Measurements from ENCODE around the gene DYNC1I1.

DYNC1I1 gene

DNA sequence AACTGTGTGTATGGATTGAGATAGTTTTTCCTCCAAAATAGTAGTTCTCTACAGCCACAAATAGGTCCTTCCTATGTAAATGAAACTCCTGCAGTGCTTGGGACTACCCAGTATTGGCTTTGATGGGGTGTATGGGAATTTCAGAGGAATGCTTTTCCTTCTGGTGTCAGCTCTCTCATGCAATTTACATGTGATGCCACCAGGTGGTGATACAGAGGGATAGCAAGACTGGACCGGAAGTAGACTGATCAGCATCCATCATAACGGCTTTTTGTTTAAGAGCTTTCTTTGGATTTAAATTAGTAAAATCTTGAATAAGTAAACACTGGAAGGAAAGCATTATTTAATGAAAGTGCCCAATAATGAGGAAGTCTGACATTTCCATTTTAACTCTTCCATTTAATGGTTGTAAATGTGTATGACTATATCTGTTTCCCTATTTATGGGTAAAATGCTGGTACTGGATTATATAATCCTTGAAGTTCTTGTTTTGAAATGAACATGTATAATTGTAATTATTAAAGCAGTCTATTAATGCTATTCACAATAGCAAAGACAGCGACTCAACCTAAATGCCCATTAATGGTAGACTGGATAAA, 22.7 kb downstream of the DYNC1I1 start:
- no peaks in the 10 kb centered on the region for H3K36me3 ChIP-seq (ENCODE audit: control insufficient read depth, low read depth, low read length)
- H3K4me3 ChIP-seq (ENCODE audit: low read length), result no peak overlapping the region
- peaks cover 32% of the 10 kb centered on the region for H3K27me3 ChIP-seq (ENCODE audit: control insufficient read depth, insufficient read depth, low read length)
- H3K9ac ChIP-seq (ENCODE audit: low read length), result no peak overlapping the region
- no peak overlapping the region for H3K27ac ChIP-seq (ENCODE audit: low read length)
- no peaks in the 10 kb centered on the region for H3K4me1 ChIP-seq (ENCODE audit: control insufficient read depth, low read depth, low read length)
- no peaks in the 10 kb centered on the region for H3K9me3 ChIP-seq (ENCODE audit: control insufficient read depth, low read depth, low read length)

DNA sequence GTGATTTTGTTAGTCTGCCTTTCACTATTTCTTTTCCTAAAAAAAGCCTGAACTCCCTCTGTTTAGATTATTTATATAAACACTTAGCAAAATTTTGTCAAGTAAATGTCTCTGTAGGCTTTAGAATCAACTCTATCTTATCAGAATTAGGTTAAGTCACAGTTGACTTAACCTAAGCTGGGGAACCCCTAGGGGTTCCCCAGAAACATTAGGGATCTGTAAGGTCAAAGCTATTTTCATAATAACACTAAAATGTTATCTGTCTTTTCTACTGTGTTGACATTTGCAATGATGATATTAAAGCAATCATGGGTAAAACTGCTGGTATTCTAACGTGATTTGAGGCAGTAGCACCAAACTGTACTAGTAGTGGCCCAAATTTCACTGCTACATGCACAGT, 24.3 kb downstream of the DYNC1I1 start:
- Histone ChIP-seq H3K4me1 (ENCODE audit: control insufficient read depth, low read depth, low read length) (no peaks in the 10 kb centered on the region), H3K27ac (ENCODE audit: low read length) (no peak overlapping the region), H3K9me3 (ENCODE audit: control insufficient read depth, low read depth, low read length) (no peaks in the 10 kb centered on the region), H3K27me3 (ENCODE audit: control insufficient read depth, insufficient read depth, low read length) (peaks cover 28% of the 10 kb centered on the region), H3K9ac (ENCODE audit: low read length) (no peak overlapping the region), H3K4me3 (ENCODE audit: low read length) (no peak overlapping the region), H3K36me3 (ENCODE audit: control insufficient read depth, low read depth, low read length) (no peaks in the 10 kb centered on the region)

DNA sequence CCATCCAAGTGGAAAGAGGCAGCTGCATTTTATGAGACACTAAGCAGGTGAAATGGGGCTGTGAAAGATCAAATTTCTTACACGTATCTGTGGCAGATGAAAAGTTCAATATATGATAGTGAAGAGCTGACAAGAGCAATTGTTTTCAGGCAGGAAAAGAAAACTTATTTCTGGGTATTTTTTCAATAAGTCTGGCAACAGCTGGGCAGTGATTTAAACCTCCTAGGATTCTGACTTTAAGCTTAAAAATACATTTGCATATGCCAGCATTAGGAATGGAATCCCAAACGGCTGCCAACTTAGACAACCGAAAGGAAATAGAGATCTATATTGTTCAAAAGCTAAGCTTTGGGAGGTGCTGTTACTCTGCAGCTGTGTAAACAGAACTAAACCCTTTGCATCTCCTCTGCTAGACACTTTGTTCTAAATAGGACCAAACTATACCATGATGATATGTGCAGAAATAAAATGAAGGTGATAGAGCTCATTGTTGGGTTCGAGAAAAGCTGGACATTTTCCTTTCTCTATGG, 26.1 kb downstream of the DYNC1I1 start:
- no peak overlapping the region for H3K4me3 ChIP-seq (ENCODE audit: low read length)
- no peaks in the 10 kb centered on the region for H3K4me1 ChIP-seq (ENCODE audit: control insufficient read depth, low read depth, low read length)
- H3K27me3 ChIP-seq (ENCODE audit: control insufficient read depth, insufficient read depth, low read length), result peaks cover 9% of the 10 kb centered on the region
- H3K9ac ChIP-seq (ENCODE audit: low read length), result no peak overlapping the region
- H3K36me3 ChIP-seq (ENCODE audit: control insufficient read depth, low read depth, low read length), result no peaks in the 10 kb centered on the region
- H3K27ac ChIP-seq (ENCODE audit: low read length), result no peak overlapping the region
- H3K9me3 ChIP-seq (ENCODE audit: control insufficient read depth, low read depth, low read length), result no peaks in the 10 kb centered on the region

DNA sequence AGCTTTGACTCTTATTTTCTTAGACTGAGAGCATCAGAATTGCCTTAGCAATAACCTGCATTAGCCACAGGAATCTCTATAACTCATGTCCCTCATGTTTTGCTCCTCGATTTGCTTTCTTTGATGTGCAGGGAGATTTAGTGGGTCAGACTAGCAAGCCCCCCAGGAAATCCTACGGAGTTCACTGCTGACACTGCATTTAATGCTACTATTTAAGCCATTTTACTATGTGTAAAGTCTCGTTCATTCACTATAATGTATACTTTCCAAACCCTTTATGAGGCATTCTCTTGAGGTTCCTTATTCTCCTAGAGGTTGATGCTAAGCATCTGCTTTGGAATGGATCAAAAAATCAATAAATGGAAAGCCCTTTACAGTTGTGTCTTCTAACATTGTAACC, 28.4 kb downstream of the DYNC1I1 start:
- Histone ChIP-seq H3K27me3 (ENCODE audit: control insufficient read depth, insufficient read depth, low read length) (no peaks in the 10 kb centered on the region), H3K4me1 (ENCODE audit: control insufficient read depth, low read depth, low read length) (no peaks in the 10 kb centered on the region), H3K27ac (ENCODE audit: low read length) (no peak overlapping the region), H3K36me3 (ENCODE audit: control insufficient read depth, low read depth, low read length) (no peaks in the 10 kb centered on the region), H3K4me3 (ENCODE audit: low read length) (no peak overlapping the region), H3K9me3 (ENCODE audit: control insufficient read depth, low read depth, low read length) (no peaks in the 10 kb centered on the region), H3K9ac (ENCODE audit: low read length) (no peak overlapping the region)

DNA sequence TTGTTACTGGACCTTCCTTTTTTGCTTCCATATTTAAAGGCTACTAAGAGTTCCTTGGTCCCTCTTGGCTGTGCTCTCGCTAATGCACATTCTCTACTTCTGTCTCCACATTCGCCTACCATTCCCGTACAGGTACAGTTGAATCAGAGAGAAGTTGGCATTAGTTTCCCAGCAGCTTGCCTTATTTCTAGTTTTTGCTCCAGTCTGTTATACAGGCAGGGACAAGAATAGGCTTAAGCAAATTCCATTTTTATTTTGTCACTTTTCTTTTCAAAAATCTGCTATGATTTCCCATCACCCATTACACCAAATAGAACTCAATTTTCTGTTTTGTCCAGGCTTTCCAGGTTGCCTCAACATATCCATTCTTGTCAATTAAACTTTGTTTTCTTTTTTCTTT, 29.9 kb downstream of the DYNC1I1 start:
- H3K4me1 ChIP-seq (ENCODE audit: control insufficient read depth, low read depth, low read length), result no peaks in the 10 kb centered on the region
- H3K9ac ChIP-seq (ENCODE audit: low read length), result no peak overlapping the region
- H3K27me3 ChIP-seq (ENCODE audit: control insufficient read depth, insufficient read depth, low read length), result no peaks in the 10 kb centered on the region
- H3K9me3 ChIP-seq (ENCODE audit: control insufficient read depth, low read depth, low read length), result no peaks in the 10 kb centered on the region
- no peak overlapping the region for H3K4me3 ChIP-seq (ENCODE audit: low read length)
- H3K27ac ChIP-seq (ENCODE audit: low read length), result no peak overlapping the region
- H3K36me3 ChIP-seq (ENCODE audit: control insufficient read depth, low read depth, low read length), result no peaks in the 10 kb centered on the region

DNA sequence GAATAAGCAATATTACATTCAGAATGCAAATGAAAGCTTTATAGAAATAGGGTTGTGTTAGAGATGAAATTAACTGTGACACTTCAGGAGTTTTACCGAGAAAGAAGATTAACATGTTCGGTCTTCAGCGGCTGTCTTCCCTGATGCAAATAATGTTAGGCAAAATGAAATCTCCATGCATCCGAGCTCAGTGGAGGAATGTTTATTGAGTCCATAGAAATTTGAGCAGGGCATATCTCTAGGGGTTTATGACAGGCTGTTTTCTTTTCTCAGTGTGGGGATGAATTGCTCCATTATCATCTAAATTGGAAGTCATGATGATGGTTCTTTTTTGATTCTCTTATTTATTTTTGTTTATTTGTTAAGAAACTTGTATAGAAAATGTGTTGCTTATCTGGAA, 31.7 kb downstream of the DYNC1I1 start:
- H3K4me1 ChIP-seq (ENCODE audit: control insufficient read depth, low read depth, low read length), result no peaks in the 10 kb centered on the region
- no peak overlapping the region for H3K27ac ChIP-seq (ENCODE audit: low read length)
- no peaks in the 10 kb centered on the region for H3K36me3 ChIP-seq (ENCODE audit: control insufficient read depth, low read depth, low read length)
- no peaks in the 10 kb centered on the region for H3K9me3 ChIP-seq (ENCODE audit: control insufficient read depth, low read depth, low read length)
- H3K9ac ChIP-seq (ENCODE audit: low read length), result no peak overlapping the region
- H3K4me3 ChIP-seq (ENCODE audit: low read length), result no peak overlapping the region
- no peaks in the 10 kb centered on the region for H3K27me3 ChIP-seq (ENCODE audit: control insufficient read depth, insufficient read depth, low read length)

DNA sequence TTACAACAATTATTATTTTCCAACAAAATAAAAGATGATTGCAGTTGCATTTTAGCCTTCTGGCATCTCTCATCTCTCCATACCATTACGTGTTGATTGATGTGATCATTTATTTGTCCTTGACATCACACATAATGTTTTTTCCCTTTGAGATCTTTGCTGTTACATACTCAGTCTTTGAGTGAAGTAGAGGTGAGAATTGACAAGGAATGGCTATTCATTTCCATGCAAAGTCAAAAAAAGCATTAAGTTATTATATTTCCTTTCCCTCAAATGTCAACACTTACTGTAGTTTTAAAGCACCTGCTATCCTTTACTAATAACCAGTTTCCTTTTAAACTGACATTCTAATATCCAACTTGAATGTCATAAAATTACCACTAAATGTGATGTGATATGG, 33.6 kb downstream of the DYNC1I1 start:
- H3K36me3 ChIP-seq (ENCODE audit: control insufficient read depth, low read depth, low read length), result no peaks in the 10 kb centered on the region
- H3K4me3 ChIP-seq (ENCODE audit: low read length), result no peak overlapping the region
- no peak overlapping the region for H3K9ac ChIP-seq (ENCODE audit: low read length)
- H3K27me3 ChIP-seq (ENCODE audit: control insufficient read depth, insufficient read depth, low read length), result no peaks in the 10 kb centered on the region
- H3K27ac ChIP-seq (ENCODE audit: low read length), result no peak overlapping the region
- no peaks in the 10 kb centered on the region for H3K4me1 ChIP-seq (ENCODE audit: control insufficient read depth, low read depth, low read length)
- no peaks in the 10 kb centered on the region for H3K9me3 ChIP-seq (ENCODE audit: control insufficient read depth, low read depth, low read length)

DNA sequence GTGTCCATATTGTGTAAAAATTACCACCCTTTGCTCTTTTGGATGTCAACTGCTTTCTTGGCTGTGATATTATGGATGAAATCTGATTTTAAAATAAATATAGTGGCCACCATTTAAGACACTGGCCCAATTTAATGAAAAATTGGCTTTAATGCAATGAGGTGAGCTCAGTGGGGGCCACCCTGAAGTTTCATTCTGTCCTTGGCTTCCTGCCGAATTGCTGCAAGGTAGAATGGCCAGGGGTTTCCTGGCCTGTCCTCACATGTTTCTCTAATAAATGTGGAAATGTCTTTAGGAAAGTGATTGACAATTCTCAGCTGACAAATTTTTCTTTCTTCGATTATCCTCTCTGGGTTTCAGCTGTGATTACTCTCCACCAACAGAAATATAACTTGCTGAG, 36.0 kb downstream of the DYNC1I1 start:
- Histone ChIP-seq H3K27me3 (ENCODE audit: control insufficient read depth, insufficient read depth, low read length) (no peaks in the 10 kb centered on the region), H3K36me3 (ENCODE audit: control insufficient read depth, low read depth, low read length) (no peaks in the 10 kb centered on the region), H3K4me1 (ENCODE audit: control insufficient read depth, low read depth, low read length) (no peaks in the 10 kb centered on the region), H3K4me3 (ENCODE audit: low read length) (no peak overlapping the region), H3K27ac (ENCODE audit: low read length) (no peak overlapping the region), H3K9ac (ENCODE audit: low read length) (no peak overlapping the region), H3K9me3 (ENCODE audit: control insufficient read depth, low read depth, low read length) (no peaks in the 10 kb centered on the region)

DNA sequence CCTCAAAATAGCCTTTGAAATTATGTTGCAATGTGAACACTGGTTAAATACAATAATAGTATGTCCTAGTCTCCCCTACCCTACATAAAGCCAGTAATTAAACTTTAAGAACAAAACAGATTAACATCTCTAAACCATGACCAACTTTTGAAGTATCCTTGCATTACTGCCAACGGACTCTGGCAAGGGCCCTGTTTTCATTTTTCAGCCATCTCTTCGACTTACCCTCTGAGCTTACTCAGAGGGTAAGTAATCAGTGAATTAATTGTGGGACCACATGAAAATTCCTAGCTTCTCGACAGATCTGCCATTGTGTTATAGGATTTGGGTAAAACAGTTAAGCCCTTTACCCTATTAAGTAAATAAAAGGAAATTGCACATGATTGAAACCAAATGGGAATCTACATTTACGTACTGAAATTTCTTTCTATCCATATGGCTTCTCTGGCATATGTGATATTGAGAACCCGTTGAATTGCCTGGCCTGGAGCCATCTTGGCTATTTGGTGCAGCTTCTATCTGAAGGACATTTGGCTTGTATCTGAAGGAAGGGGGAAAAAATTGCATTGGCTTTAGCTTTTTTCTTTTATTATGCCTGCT, 39.6 kb downstream of the DYNC1I1 start:
- no peak overlapping the region for H3K27ac ChIP-seq (ENCODE audit: low read length)
- H3K4me1 ChIP-seq (ENCODE audit: control insufficient read depth, low read depth, low read length), result no peaks in the 10 kb centered on the region
- no peaks in the 10 kb centered on the region for H3K27me3 ChIP-seq (ENCODE audit: control insufficient read depth, insufficient read depth, low read length)
- H3K9ac ChIP-seq (ENCODE audit: low read length), result no peak overlapping the region
- no peaks in the 10 kb centered on the region for H3K36me3 ChIP-seq (ENCODE audit: control insufficient read depth, low read depth, low read length)
- H3K9me3 ChIP-seq (ENCODE audit: control insufficient read depth, low read depth, low read length), result no peaks in the 10 kb centered on the region
- H3K4me3 ChIP-seq (ENCODE audit: low read length), result no peak overlapping the region

DNA sequence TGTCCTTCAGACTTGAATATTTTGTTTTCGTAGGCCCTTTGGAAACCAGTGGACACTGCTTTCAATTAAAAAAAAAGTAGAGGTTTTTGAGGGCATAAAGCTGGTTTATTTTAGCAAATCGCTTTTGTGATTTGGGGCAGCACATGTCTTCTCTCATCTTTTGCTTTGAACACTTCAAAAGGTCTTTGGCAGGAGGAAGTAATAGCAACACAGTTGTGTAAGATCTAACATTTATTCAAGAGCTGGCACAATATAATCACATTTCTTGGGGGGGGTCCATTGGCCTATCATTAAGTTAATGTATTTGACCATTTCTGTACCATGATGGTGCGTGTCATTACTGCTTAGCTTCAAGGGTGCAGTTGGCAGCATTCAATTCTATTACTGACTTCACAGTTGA, 42.4 kb downstream of the DYNC1I1 start:
- H3K9me3 ChIP-seq (ENCODE audit: control insufficient read depth, low read depth, low read length), result no peaks in the 10 kb centered on the region

DNA sequence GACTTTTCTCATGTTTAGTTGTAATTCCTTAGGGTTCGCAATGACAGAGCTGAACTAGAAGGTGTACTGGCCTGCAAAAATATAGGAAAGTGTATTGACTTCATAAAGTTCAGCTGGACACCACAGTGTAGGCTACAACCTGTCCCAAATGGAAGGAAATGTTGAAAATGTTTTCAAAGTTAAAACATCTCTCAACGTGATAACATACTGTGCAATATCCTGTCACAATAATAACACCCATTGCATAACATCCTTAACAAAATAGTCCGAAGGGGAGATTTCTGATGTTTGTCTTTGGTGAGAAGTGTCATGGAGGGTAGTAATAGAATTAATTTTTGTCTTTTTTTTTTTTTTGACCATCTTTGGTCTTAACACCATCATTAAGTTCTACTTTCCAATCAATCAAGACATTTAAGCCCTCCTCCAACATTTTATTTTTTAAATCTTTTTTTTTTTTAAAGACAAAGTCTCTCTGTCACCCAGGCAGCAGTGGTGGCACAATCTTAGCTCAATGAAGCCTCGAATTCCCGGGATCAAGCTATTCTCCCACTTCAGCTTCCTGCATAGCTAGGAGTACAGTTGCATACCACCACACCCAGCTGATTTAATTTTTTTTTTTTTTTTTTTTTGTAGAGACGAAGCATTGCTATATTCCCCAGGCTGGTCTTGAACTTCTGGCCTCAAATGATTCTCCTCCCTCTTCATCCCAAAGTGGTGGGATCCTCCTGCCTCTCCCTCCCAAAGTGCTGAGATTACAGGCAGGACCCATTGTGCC, 45.7 kb downstream of the DYNC1I1 start:
- H3K27ac ChIP-seq (ENCODE audit: low read length), result no peak overlapping the region
- no peaks in the 10 kb centered on the region for H3K4me1 ChIP-seq (ENCODE audit: control insufficient read depth, low read depth, low read length)
- H3K9ac ChIP-seq (ENCODE audit: low read length), result no peak overlapping the region
- no peaks in the 10 kb centered on the region for H3K36me3 ChIP-seq (ENCODE audit: control insufficient read depth, low read depth, low read length)
- no peaks in the 10 kb centered on the region for H3K9me3 ChIP-seq (ENCODE audit: control insufficient read depth, low read depth, low read length)
- no peak overlapping the region for H3K4me3 ChIP-seq (ENCODE audit: low read length)
- no peaks in the 10 kb centered on the region for H3K27me3 ChIP-seq (ENCODE audit: control insufficient read depth, insufficient read depth, low read length)

More for the DNA sequence above, 42.4 kb downstream of the DYNC1I1 start:
- no peak overlapping the region for H3K4me3 ChIP-seq (ENCODE audit: low read length)
- H3K27ac ChIP-seq (ENCODE audit: low read length), result no peak overlapping the region
- H3K4me1 ChIP-seq (ENCODE audit: control insufficient read depth, low read depth, low read length), result no peaks in the 10 kb centered on the region
- no peaks in the 10 kb centered on the region for H3K36me3 ChIP-seq (ENCODE audit: control insufficient read depth, low read depth, low read length)
- H3K9ac ChIP-seq (ENCODE audit: low read length), result no peak overlapping the region
- H3K27me3 ChIP-seq (ENCODE audit: control insufficient read depth, insufficient read depth, low read length), result no peaks in the 10 kb centered on the region
